GM21390 (cell line): ENCODE data around the gene FAM89A.
A peak's percentile ranks its signal among the peaks of the same experiment; 100 is the strongest.
"Not testable (repeated sequence)": the region's sequence is repeated elsewhere in the genome, so short reads cannot be mapped to it uniquely, and the experiment has no call there.

Experiments used
- ATAC-seq: cut with Tn5 transposase; IDR thresholded peaks from one replicate; pipeline ENCODE4 v1.9.1; 2021; ENCODE audit not compliant: unreplicated experiment

The FAM89A gene

GRCh38 chr1:231058416-231059109 lies 18.5 kb upstream of the FAM89A start:
- ATAC-seq, result no peak

- ATAC-seq, result no peak
Observed at GRCh38 chr1:231057410-231057809, 17.4 kb upstream of the FAM89A start.

- no peak for ATAC-seq
Observed at GRCh38 chr1:231055271-231055670, 15.2 kb upstream of the FAM89A start.

GRCh38 chr1:231053493-231054162 lies 13.6 kb upstream of the FAM89A start:
- ATAC-seq, result peak; percentile 87

GRCh38 chr1:231052777-231053176 lies 12.7 kb upstream of the FAM89A start:
- no peak for ATAC-seq

- not testable (repeated sequence) for ATAC-seq
Observed at GRCh38 chr1:231050932-231051331, 10.9 kb upstream of the FAM89A start.

GRCh38 chr1:231050395-231050794 lies 10.3 kb upstream of the FAM89A start:
- ATAC-seq, result no peak

- ATAC-seq, result no peak
Observed at GRCh38 chr1:231049121-231049979, 9.3 kb upstream of the FAM89A start.

GRCh38 chr1:231048419-231048818 lies 8.4 kb upstream of the FAM89A start:
- not testable (repeated sequence) for ATAC-seq

- not testable (repeated sequence) for ATAC-seq
Observed at GRCh38 chr1:231047529-231047928, 7.5 kb upstream of the FAM89A start.

- no peak for ATAC-seq
Observed at GRCh38 chr1:231046730-231047395, 6.8 kb upstream of the FAM89A start.

GRCh38 chr1:231045921-231046729 lies 6.1 kb upstream of the FAM89A start:
- ATAC-seq, result not testable (repeated sequence)

- ATAC-seq, result no peak
Observed at GRCh38 chr1:231045286-231045685, 5.2 kb upstream of the FAM89A start.

- ATAC-seq, result no peak
Observed at GRCh38 chr1:231044588-231044987, 4.5 kb upstream of the FAM89A start.

GRCh38 chr1:231041719-231042261 lies 1.7 kb upstream of the FAM89A start:
- no peak for ATAC-seq

- ATAC-seq, result no peak
Observed at GRCh38 chr1:231040800-231041718, 1.0 kb upstream of the FAM89A start.

- peak; percentile 49 for ATAC-seq
Observed at GRCh38 chr1:231039161-231040018, 664 bp downstream of the FAM89A start.
